ENCODE results near the gene FAM228B. TPM values are rescaled to one million over a fixed set of nuclear protein-coding genes. Genes with fewer than 3 reads are reported as not detected.

The FAM228B gene
- total RNA-seq, 4 donors from 2014 or later = 22.6 to 41.4 (median 33.8) TPM

- WGBS = 64% methylated on average over 2 of the region's 2 CpGs
- DNase-seq (ENCODE audit: extremely low spot score) = no peak
- no peak overlapping the region for H3K4me3 ChIP-seq
- H3K9me3 ChIP-seq = no peaks in the 10 kb centered on the region
- H3K36me3 ChIP-seq = peaks cover 0 to 14% (median 0%) of the 10 kb centered on the region in 4 donors
- TF ChIP-seq, protein P1, sequence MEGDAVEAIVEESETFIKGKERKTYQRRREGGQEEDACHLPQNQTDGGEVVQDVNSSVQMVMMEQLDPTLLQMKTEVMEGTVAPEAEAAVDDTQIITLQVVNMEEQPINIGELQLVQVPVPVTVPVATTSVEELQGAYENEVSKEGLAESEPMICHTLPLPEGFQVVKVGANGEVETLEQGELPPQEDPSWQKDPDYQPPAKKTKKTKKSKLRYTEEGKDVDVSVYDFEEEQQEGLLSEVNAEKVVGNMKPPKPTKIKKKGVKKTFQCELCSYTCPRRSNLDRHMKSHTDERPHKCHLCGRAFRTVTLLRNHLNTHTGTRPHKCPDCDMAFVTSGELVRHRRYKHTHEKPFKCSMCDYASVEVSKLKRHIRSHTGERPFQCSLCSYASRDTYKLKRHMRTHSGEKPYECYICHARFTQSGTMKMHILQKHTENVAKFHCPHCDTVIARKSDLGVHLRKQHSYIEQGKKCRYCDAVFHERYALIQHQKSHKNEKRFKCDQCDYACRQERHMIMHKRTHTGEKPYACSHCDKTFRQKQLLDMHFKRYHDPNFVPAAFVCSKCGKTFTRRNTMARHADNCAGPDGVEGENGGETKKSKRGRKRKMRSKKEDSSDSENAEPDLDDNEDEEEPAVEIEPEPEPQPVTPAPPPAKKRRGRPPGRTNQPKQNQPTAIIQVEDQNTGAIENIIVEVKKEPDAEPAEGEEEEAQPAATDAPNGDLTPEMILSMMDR (IDR thresholded peaks at IDR 0.05) = no peak
- TF ChIP-seq EP300 (IDR thresholded peaks at IDR 0.05) (no peak), POLR2AphosphoS5 (IDR thresholded peaks at IDR 0.05) (no peak), POLR2A (IDR thresholded peaks at IDR 0.05; ENCODE audit: low read depth) (no peak)
- H3K27me3 ChIP-seq = no peaks in the 10 kb centered on the region
- intact Hi-C loops (cut with DNase I) = no loop called here
- H3K4me1 ChIP-seq = no peaks in the 10 kb centered on the region
- H3K27ac ChIP-seq (replicated peaks in 1 of 4) = no peak overlapping the region
These were observed 11.8 kb upstream of the FAM228B start for GRCh38 chr2:24111407-24111901.

DNA sequence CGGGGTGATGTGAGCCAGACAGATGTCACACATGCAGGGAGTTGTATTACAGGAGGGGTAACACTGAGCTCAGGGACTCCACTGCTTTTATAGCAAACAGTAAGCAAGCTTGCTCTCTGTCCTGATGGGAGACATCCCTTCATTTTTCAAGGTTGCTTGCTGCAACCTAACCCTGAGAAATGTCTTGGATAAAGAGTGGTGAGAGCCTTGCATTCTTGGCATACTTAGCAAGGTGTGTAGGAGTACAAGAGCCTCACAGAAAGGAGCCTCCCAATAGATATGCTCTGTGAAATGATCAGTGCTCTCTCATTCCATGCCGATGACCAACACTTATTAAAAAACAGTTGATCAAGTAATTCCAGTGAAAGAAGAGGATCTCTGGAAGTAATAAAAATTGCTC lies 8.2 kb upstream of the FAM228B start:
- Histone ChIP-seq H3K4me3 (no peak overlapping the region), H3K4me1 (no peaks in the 10 kb centered on the region), H3K9me3 (no peaks in the 10 kb centered on the region), H3K27me3 (no peaks in the 10 kb centered on the region), H3K36me3 (peaks cover 0 to 16% (median 0%) of the 10 kb centered on the region in 4 donors), H3K27ac (replicated peaks in 1 of 4) (no peak overlapping the region)
- 93% methylated on average over 1 of the region's 2 CpGs for WGBS
- intact Hi-C loops (cut with DNase I) = no loop called here
- no peak for TF ChIP-seq POLR2A (IDR thresholded peaks at IDR 0.05; ENCODE audit: low read depth)
- TF ChIP-seq, protein P1 (IDR thresholded peaks at IDR 0.05) = no peak
- no peak for TF ChIP-seq POLR2AphosphoS5 (IDR thresholded peaks at IDR 0.05)
- TF ChIP-seq EP300 (IDR thresholded peaks at IDR 0.05) = no peak
- DNase-seq (ENCODE audit: extremely low spot score) = no peak

- TF ChIP-seq EP300 (IDR thresholded peaks at IDR 0.05) (no peak), POLR2A (IDR thresholded peaks at IDR 0.05; ENCODE audit: low read depth) (no peak), POLR2AphosphoS5 (IDR thresholded peaks at IDR 0.05) (no peak)
- TF ChIP-seq, protein P1 (IDR thresholded peaks at IDR 0.05) = no peak
- H3K4me1 ChIP-seq = peaks cover 5 to 7% (median 7%) of the 10 kb centered on the region in 4 donors
- WGBS = 86% methylated on average over 1 of the region's 1 CpG
- H3K4me3 ChIP-seq = no peak overlapping the region
- peaks cover 0 to 16% (median 0%) of the 10 kb centered on the region in 4 donors for H3K36me3 ChIP-seq
- DNase-seq (ENCODE audit: extremely low spot score) = no peak
- no peak overlapping the region for H3K27ac ChIP-seq (replicated peaks in 1 of 4)
- intact Hi-C loops (cut with DNase I) = no loop called here
- no peaks in the 10 kb centered on the region for H3K9me3 ChIP-seq
- H3K27me3 ChIP-seq = no peaks in the 10 kb centered on the region
These were observed 5.4 kb upstream of the FAM228B start for GRCh38 chr2:24117902-24118301.

DNA sequence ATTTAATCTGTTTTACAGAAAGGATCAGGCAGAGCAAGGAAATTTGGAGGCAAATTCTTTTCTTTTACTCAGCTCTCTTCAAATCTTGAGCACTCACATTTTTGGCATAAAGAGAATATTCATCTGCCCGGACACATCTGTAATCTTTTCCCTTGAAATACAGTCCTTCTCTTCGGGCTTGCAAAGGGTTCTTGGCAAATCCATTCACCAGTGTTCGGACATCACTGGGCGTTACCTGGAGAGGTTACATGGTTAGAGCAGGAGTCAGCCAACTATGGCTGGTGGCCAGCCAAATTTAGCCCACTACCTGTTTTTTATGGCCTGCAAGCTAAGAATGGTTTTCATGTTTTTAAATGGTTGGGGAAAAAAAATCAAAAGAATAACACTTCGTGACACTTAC lies 2.2 kb upstream of the FAM228B start:
- intact Hi-C loops (cut with DNase I) = no loop called here
- Histone ChIP-seq H3K27me3 (no peaks in the 10 kb centered on the region), H3K4me1 (peaks cover 19 to 27% (median 20%) of the 10 kb centered on the region in 4 donors), H3K4me3 (no peak overlapping the region), H3K36me3 (peaks cover 0 to 3% (median 0%) of the 10 kb centered on the region in 4 donors), H3K27ac (replicated peaks in 1 of 4) (no peak overlapping the region), H3K9me3 (no peaks in the 10 kb centered on the region)
- no peak for TF ChIP-seq POLR2A (IDR thresholded peaks at IDR 0.05; ENCODE audit: low read depth)
- TF ChIP-seq, protein P1 (IDR thresholded peaks at IDR 0.05) = no peak
- TF ChIP-seq POLR2AphosphoS5 (IDR thresholded peaks at IDR 0.05) = no peak
- TF ChIP-seq EP300 (IDR thresholded peaks at IDR 0.05) = no peak
- 69% methylated on average over 5 of the region's 5 CpGs for WGBS
- DNase-seq (ENCODE audit: extremely low spot score) = no peak

DNA sequence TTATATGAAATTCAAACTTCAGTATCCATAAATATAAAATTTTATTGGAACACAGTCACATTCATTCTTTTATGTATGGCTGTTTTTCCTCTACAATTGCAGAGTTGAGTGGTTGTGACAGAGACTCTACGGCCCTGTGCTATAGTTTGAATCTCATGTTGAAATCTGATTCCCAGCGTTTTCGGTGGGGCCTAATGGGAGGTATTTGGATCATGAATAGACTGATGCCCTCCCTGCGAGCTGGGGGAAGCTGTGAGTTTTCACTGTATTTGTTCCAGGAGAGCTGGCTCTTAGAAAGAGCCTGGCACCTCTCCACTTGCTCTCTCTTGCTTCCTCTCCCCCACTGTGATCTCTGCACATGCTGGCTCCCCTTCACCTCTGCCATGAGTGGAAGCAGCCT lies 1.8 kb upstream of the FAM228B start:
- whole genome bisulfite sequencing = 81% methylated on average over 4 of the region's 4 CpGs
- H3K4me1 ChIP-seq = peaks cover 19 to 27% (median 20%) of the 10 kb centered on the region in 4 donors

More for the DNA sequence above, 1.8 kb upstream of the FAM228B start:
- intact Hi-C loops (cut with DNase I) = no loop called here
- H3K36me3 ChIP-seq = peaks cover 0 to 3% (median 0%) of the 10 kb centered on the region in 4 donors
- H3K27ac ChIP-seq (replicated peaks in 1 of 4) = no peak overlapping the region
- DNase-seq (ENCODE audit: extremely low spot score) = no peak
- TF ChIP-seq, protein P1 (IDR thresholded peaks at IDR 0.05) = no peak
- no peak for TF ChIP-seq EP300 (IDR thresholded peaks at IDR 0.05)
- no peak for TF ChIP-seq POLR2AphosphoS5 (IDR thresholded peaks at IDR 0.05)
- no peak for TF ChIP-seq POLR2A (IDR thresholded peaks at IDR 0.05; ENCODE audit: low read depth)
- H3K4me3 ChIP-seq = no peak overlapping the region
- H3K9me3 ChIP-seq = no peaks in the 10 kb centered on the region
- H3K27me3 ChIP-seq = no peaks in the 10 kb centered on the region
